Stimulated activated CD4-positive, alpha-beta T cell treated with anti-CD3 and anti-CD28 coated beads, Interleukin-1b, Interleukin-23, amount 100 ng/mL, for 48 hours (primary cell): Measurements from ENCODE around the gene KRTAP10-6.
"Not testable (repeated sequence)": the region's sequence is repeated elsewhere in the genome, so short reads cannot be mapped to it uniquely, and the experiment has no call there.

Experiments used
- DNase-seq: peaks from one replicate; pipeline ENCODE4 v3.0.0-alpha.2; 2020

Gene KRTAP10-6

GRCh38 chr21:44592446-44593311 is at the start of gene KRTAP10-6:
TSS of gene KRTAP10-6 (minus strand) at chr21:44592505. CDS start at chr21:44592484, 21 bp downstream.
- no peak for DNase-seq

GRCh38 chr21:44640761-44641160 is 48.5 kb upstream of the KRTAP10-6 start:
- no peak for DNase-seq

- no peak for DNase-seq
Observed at GRCh38 chr21:44639331-44639655, 47.0 kb upstream of the KRTAP10-6 start.

- DNase-seq, result not testable (repeated sequence)
Observed at GRCh38 chr21:44638506-44639330, 46.4 kb upstream of the KRTAP10-6 start.

GRCh38 chr21:44637851-44638348 is 45.6 kb upstream of the KRTAP10-6 start:
- DNase-seq, result not testable (repeated sequence)

- DNase-seq, result no peak
Observed at GRCh38 chr21:44637018-44637850, 44.9 kb upstream of the KRTAP10-6 start, which contains the start of gene KRTAP10-10. TSS of gene KRTAP10-10 (plus strand) at chr21:44637356. CDS start at chr21:44637418, 62 bp downstream.

- no peak for DNase-seq
Observed at GRCh38 chr21:44636209-44637017, 44.1 kb upstream of the KRTAP10-6 start.

- DNase-seq, result no peak
Observed at GRCh38 chr21:44632067-44632466, 39.8 kb upstream of the KRTAP10-6 start.

- no peak for DNase-seq
Observed at GRCh38 chr21:44630440-44630839, 38.1 kb upstream of the KRTAP10-6 start.

GRCh38 chr21:44628707-44629391 is 36.5 kb upstream of the KRTAP10-6 start:
- no peak for DNase-seq

- not testable (repeated sequence) for DNase-seq
Observed at GRCh38 chr21:44627831-44628233, 35.5 kb upstream of the KRTAP10-6 start.

GRCh38 chr21:44627181-44627822 is 35.0 kb upstream of the KRTAP10-6 start:
- not testable (repeated sequence) for DNase-seq

- DNase-seq, result no peak
Observed at GRCh38 chr21:44626673-44627143, 34.4 kb upstream of the KRTAP10-6 start, which contains the start of gene KRTAP10-9. TSS of gene KRTAP10-9 (plus strand) at chr21:44627093. CDS start at chr21:44627172, 79 bp downstream.

GRCh38 chr21:44626262-44626661 is 34.0 kb upstream of the KRTAP10-6 start:
- no peak for DNase-seq

GRCh38 chr21:44625756-44626155 is 33.5 kb upstream of the KRTAP10-6 start:
- no peak for DNase-seq

- no peak for DNase-seq
Observed at GRCh38 chr21:44623575-44623974, 31.3 kb upstream of the KRTAP10-6 start.

- no peak for DNase-seq
Observed at GRCh38 chr21:44619886-44620285, 27.6 kb upstream of the KRTAP10-6 start.

GRCh38 chr21:44618909-44619308 is 26.6 kb upstream of the KRTAP10-6 start:
- peak; percentile 62 for DNase-seq

- DNase-seq, result no peak
Observed at GRCh38 chr21:44618504-44618903, 26.2 kb upstream of the KRTAP10-6 start.

GRCh38 chr21:44617071-44617501 is 24.8 kb upstream of the KRTAP10-6 start:
- DNase-seq, result no peak
